SJCRH30 (cell line): ENCODE data around the gene GAS7. TPM values are rescaled to one million over a fixed set of nuclear protein-coding genes. Genes with fewer than 3 reads are reported as not detected.
"Not testable (repeated sequence)": the region's sequence is repeated elsewhere in the genome, so short reads cannot be mapped to it uniquely, and the experiment has no call there.

Experiments
- DNase-seq, 2 experiments: peaks; one replicate each; pipeline ENCODE4 v3.0.0-alpha.2; 2015 to 2020
- H3K27ac ChIP-seq: fragments of 250-450 bp; sonication (Bioruptor Pico); 2 replicates; pipeline ENCODE4 v1.5.1; 2020; ENCODE audit warnings: mild to moderate bottlenecking, moderate library complexity
- H3K27me3 ChIP-seq: fragments of 250-450 bp; sonication (Bioruptor Pico); 2 replicates; pipeline ENCODE4 v1.5.1; 2020; ENCODE audit warnings: mild to moderate bottlenecking, moderate library complexity
- H3K36me3 ChIP-seq: fragments of 250-450 bp; sonication (Bioruptor Pico); 2 replicates; pipeline ENCODE4 v1.5.1; 2020; ENCODE audit warnings: mild to moderate bottlenecking, moderate library complexity
- H3K4me1 ChIP-seq: fragments of 250-450 bp; sonication (Bioruptor Pico); 2 replicates; pipeline ENCODE4 v1.5.1; 2020; ENCODE audit warnings: mild to moderate bottlenecking, moderate library complexity
- H3K4me3 ChIP-seq: fragments of 250-450 bp; sonication (Bioruptor Pico); 2 replicates; pipeline ENCODE4 v1.5.1; 2020; ENCODE audit warnings: mild to moderate bottlenecking, moderate library complexity
- H3K9me3 ChIP-seq: fragments of 250-450 bp; sonication (Bioruptor Pico); replicated peaks from 2 replicates; pipeline ENCODE4 v1.5.1; 2020; ENCODE audit warnings: mild to moderate bottlenecking, moderate library complexity
- total RNA-seq: library from RNA; depleted of rRNA; stranded (reverse); fragments of >200 nt; shearing (Covaris generic); gene quantifications from 2 replicates; pipeline ENCODE4 v1.2.3, GENCODE V29; 2014

The GAS7 gene
- total RNA-seq, 1 experiment from 2014 or later: 0.91 TPM

DNA sequence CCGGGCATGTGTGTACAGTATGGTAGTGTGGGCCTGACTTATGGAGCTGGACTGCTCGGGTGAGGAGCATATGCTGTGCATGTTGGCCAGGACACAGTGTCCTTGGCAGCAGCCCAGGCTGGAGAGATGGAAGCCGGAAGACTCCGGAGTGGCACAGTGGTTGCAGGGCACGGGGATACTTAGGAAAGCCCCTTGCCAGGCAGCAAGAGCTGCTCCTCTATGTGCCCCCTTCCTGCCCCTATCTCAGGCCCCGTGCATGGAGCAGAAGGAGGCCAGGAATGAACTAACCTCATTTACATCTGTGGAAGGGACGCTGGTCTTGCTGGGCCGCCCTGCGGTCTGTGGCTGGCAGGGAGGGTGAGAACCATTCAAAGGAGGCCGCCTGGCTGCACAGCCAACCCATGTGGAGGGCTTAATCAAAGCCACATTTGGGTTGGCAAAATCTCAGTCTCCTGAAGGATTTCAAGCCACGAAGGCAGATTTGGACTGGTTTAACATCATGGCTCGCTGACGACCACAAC is 261.1 kb downstream of the GAS7 start:
- Histone ChIP-seq H3K9me3 (no peaks in the 10 kb centered on the region), H3K4me3 (no peak overlapping the region), H3K36me3 (no peaks in the 10 kb centered on the region), H3K4me1 (no peaks in the 10 kb centered on the region), H3K27me3 (no peaks in the 10 kb centered on the region), H3K27ac (no peak overlapping the region)
- DNase-seq: no peak

DNA sequence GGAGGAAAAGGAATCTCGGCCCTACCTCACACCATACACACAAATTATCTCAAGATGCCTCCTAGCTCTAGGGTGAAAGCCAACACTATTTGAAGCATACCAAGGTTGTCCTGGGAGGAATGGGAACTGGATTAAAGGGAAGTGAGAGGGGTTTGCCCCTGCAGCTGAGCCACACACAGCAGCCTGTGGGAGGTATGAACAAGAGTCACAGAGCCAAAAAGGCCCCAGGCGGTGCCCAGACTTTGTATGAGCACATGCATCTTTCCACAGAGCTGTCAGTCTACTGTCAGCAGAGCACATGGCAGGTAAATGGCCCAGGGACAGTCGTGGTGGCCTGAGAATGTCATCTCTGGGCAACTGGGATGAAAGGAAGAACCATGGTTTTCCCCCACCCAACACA is 262.3 kb downstream of the GAS7 start:
- no peak overlapping the region for H3K27ac ChIP-seq
- no peaks in the 10 kb centered on the region for H3K27me3 ChIP-seq
- H3K36me3 ChIP-seq: no peaks in the 10 kb centered on the region

DNA sequence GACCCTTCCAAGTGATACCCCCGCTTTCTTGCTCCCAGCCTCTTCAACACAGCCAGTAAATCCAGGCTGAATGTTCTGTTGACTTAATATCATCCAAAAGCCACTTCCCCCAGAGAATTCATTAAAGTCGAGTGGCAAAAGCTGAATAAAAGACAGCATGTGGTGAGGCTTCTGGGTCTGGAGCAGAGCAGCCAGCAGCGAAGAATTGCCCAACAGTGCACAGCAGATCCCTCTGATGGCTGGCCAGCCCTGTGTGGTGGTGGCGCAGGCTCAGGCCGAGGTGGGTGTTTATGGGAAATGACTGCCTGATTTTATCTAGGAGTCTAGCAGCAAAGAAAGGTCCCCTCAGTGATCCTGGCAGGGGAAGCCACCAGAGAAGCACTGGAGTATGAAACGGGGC is 263.0 kb downstream of the GAS7 start:
- no peak for DNase-seq
- Histone ChIP-seq H3K9me3 (no peaks in the 10 kb centered on the region), H3K27me3 (no peaks in the 10 kb centered on the region), H3K27ac (no peak overlapping the region), H3K36me3 (no peaks in the 10 kb centered on the region), H3K4me1 (no peaks in the 10 kb centered on the region), H3K4me3 (no peak overlapping the region)

More for the DNA sequence above, 262.3 kb downstream of the GAS7 start:
- H3K4me3 ChIP-seq: no peak overlapping the region
- H3K9me3 ChIP-seq: no peaks in the 10 kb centered on the region
- no peak for DNase-seq
- no peaks in the 10 kb centered on the region for H3K4me1 ChIP-seq

DNA sequence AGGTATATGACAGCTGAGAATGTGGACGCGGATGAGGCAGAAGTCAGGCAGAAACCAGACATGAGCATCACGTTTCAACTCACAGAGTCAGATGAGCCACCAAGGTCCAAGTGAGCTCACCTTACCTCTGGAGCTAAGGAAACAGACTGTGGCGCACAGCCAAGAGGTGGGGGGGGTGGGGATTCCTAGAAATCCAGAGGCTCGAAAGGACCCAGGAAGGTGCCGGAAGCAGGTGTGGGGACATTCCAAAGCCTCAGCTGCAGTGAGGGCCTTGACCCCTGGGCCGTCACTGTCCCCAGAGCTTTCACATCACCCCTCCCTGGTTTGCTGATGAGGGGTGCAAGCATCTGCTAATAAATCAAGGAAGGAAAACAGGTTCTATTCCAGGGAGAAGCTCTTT is 264.1 kb downstream of the GAS7 start:
- Histone ChIP-seq H3K36me3 (no peaks in the 10 kb centered on the region), H3K4me3 (no peak overlapping the region), H3K27me3 (no peaks in the 10 kb centered on the region), H3K9me3 (no peaks in the 10 kb centered on the region), H3K4me1 (no peaks in the 10 kb centered on the region), H3K27ac (no peak overlapping the region)
- DNase-seq: no peak

DNA sequence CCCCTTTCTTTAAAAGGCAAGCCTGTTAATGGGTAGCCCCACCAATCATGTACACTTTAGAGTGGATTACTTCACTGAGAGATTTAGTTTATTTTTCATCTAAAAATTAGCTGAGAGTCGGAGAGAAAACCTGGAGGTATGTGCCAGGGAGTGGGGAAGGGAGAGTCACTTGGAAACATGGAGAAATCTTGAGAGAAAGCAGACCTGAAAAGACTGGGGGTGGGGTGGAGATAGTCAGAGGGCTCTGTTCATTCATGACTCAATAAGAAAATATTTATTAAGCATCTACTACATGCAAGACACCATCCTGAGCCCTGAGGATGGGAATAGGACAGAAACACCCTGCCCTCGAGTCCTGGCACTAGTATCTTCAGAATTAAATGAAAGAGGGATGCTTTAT is 265.9 kb downstream of the GAS7 start:
- DNase-seq: no peak

DNA sequence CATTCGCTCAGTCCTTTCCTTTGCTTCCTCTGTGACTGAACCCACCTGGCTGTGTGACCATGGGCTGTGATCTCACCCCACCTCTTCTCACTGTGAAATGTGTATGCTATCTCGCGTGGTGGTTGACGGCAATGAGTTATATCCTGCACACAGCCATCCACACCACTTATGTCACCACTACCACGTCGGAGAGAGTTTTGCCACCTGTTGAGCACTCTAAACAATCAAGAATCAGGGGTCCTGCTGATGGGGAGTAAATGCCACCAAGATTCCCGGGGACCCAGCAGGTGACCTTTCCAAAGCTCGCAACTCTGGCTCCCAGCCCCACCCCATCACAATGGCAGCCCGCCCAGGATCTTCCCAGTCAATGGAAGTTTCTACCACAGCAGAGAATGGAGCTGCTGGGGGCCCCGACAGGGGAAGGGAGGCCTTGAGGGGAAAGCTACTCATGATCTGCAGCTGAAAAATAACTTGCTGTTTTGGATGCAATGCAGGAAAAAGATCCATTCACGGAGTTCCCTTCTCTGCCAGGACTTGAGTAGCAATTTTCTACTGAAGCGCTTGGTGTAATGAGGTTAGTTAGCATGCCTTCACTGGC is 267.2 kb downstream of the GAS7 start:
- Histone ChIP-seq H3K36me3 (no peaks in the 10 kb centered on the region), H3K27me3 (no peaks in the 10 kb centered on the region), H3K4me3 (no peak overlapping the region), H3K27ac (no peak overlapping the region), H3K4me1 (no peaks in the 10 kb centered on the region), H3K9me3 (no peaks in the 10 kb centered on the region)
- DNase-seq: no peak

More for the DNA sequence above, 265.9 kb downstream of the GAS7 start:
- Histone ChIP-seq H3K9me3 (no peaks in the 10 kb centered on the region), H3K4me3 (no peak overlapping the region), H3K27ac (no peak overlapping the region), H3K36me3 (no peaks in the 10 kb centered on the region), H3K4me1 (no peaks in the 10 kb centered on the region), H3K27me3 (no peaks in the 10 kb centered on the region)

DNA sequence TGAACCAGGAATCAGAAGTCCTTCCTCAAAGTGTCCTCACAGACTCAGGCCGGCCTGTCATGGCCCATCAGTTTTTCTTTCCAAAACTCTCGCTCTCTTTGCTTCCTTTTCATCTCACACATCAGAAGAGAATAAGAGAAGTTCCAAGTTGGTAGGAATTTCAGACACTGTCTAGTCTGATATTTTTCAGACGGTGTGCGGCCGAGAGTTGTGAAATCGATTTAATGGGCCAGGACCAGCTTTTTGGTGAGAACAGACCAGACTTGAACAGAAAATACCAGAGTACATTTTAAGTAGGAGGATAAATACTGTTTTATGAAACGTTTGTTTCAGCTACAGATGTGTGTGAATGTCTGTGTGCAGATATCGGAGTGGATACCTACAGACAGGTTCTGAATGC is 268.5 kb downstream of the GAS7 start:
- H3K27ac ChIP-seq: no peak overlapping the region
- no peaks in the 10 kb centered on the region for H3K36me3 ChIP-seq
- no peak overlapping the region for H3K4me3 ChIP-seq
- no peak for DNase-seq
- H3K27me3 ChIP-seq: no peaks in the 10 kb centered on the region
- no peaks in the 10 kb centered on the region for H3K4me1 ChIP-seq
- no peaks in the 10 kb centered on the region for H3K9me3 ChIP-seq

DNA sequence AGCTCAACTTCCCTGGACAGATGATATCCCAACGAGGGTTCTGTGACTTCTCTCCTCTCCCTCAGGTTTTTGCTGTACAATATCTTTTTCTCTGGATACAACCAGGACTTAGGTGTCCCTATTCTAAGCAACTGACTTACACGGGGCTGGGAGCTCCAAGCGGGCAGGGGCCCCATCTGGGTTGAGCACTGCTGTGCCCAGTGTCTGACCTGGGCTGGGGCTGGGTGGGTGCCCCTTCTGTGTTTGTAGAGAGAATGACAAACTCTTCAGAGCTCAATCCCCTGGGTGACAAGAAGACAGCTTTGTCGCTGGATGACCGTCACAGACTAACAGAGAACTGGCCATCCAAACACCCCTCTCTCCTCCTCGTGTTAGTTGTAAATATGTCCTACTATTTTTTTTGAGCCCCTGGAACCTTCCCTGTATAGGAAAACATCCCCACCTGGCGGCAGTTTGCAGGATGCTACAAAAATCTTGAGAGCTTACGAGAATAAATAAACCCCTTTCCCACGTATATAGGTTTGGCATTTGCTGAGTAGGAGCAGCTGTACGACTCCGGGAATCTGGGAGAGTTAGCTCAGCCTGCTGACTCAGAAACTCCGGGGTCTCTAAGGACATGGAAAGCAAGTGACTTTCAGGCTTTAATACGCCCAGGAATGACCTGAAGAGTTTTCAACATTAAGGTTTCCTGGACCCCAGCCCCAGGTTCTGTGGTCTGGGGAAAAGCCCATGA is 269.6 kb downstream of the GAS7 start:
- H3K36me3 ChIP-seq: no peaks in the 10 kb centered on the region
- no peaks in the 10 kb centered on the region for H3K9me3 ChIP-seq
- no peak overlapping the region for H3K27ac ChIP-seq

GRCh38 chr17:9926150-9926804 is 272.1 kb downstream of the GAS7 start:
- no peaks in the 10 kb centered on the region for H3K36me3 ChIP-seq
- no peaks in the 10 kb centered on the region for H3K4me1 ChIP-seq
- no peak overlapping the region for H3K27ac ChIP-seq
- no peaks in the 10 kb centered on the region for H3K9me3 ChIP-seq
- H3K27me3 ChIP-seq: no peaks in the 10 kb centered on the region
- DNase-seq: no peak
- H3K4me3 ChIP-seq: no peak overlapping the region

More for the DNA sequence above, 269.6 kb downstream of the GAS7 start:
- Histone ChIP-seq H3K4me3 (no peak overlapping the region), H3K4me1 (no peaks in the 10 kb centered on the region), H3K27me3 (no peaks in the 10 kb centered on the region)
- DNase-seq: peak; percentile 25 to 42

GRCh38 chr17:9925457-9925856 is 272.9 kb downstream of the GAS7 start:
- DNase-seq: no peak
- Histone ChIP-seq H3K27ac (no peak overlapping the region), H3K9me3 (no peaks in the 10 kb centered on the region), H3K4me1 (no peaks in the 10 kb centered on the region), H3K27me3 (no peaks in the 10 kb centered on the region), H3K36me3 (no peaks in the 10 kb centered on the region), H3K4me3 (no peak overlapping the region)

DNA sequence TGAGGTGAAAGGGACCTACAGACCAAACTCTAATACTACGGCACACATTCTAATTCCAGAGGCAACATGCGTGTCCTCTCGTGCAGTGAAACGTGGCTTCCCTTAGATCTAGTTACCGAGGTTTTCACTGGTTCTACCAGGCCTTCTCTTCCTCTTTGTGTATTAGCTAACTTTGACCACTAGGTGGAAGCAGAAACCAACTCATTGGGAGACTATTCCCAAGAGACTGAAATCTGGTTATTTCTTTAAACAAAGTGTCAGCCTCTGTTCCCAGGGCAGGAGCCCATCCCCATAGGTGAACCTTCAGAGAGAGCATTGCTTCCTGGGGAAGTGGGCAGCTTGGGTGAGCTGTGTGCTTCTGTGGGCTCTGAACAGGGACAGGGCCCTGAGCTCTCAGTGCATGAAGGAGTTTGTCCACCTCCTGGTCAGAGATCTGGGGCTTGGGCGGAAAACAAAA is 273.6 kb downstream of the GAS7 start:
- H3K36me3 ChIP-seq: no peaks in the 10 kb centered on the region
- no peak overlapping the region for H3K27ac ChIP-seq
- no peak overlapping the region for H3K4me3 ChIP-seq
- H3K4me1 ChIP-seq: no peaks in the 10 kb centered on the region
- H3K9me3 ChIP-seq: no peaks in the 10 kb centered on the region
- H3K27me3 ChIP-seq: no peaks in the 10 kb centered on the region
- peak; percentile 13 to 72 for DNase-seq

DNA sequence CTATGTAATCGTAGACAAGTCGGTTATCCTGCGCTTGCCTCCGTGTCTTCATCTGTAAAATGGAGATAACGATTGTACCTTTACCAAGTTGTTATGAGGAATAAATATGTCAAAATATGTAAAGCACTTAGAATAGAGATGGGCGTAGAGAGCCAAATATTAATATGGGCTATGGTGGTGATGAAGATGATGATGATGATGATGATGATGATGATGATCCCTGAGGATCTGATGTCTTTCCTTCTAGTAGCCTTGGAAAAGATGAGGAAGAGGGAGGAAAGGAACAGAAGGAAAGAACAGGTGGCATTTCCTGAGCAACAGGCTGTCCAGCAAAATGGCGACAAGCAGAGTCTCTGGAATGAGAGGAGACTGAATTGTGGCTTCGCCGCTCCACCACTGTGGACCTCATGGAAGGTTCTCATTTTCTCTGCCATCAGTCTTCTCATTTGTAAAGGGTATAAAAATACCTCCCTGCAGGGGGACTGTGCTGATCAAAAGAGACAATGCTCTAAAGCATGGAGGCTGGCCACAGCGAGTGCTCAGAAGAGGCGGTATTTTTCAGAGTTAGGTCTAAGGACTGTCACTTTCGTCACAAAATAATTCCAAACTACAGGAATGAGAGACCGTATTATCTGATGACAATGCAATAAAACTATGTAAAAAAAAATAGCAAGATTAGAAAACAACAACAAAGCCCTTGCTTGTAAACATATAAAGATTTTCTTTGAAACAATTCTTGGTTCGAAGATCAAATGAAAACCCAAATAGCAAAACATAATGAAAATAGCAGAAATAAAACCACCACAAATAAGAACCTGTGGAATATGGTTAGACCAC is 276.2 kb downstream of the GAS7 start:
- Histone ChIP-seq H3K4me1 (no peaks in the 10 kb centered on the region), H3K9me3 (no peaks in the 10 kb centered on the region), H3K27me3 (no peaks in the 10 kb centered on the region), H3K27ac (no peak overlapping the region), H3K4me3 (no peak overlapping the region), H3K36me3 (no peaks in the 10 kb centered on the region)
- no peak for DNase-seq

- H3K27ac ChIP-seq, H3K9me3 ChIP-seq, H3K4me1 ChIP-seq, H3K36me3 ChIP-seq, H3K27me3 ChIP-seq, H3K4me3 ChIP-seq, DNase-seq: not testable (repeated sequence)
These were observed 277.2 kb downstream of the GAS7 start for GRCh38 chr17:9921216-9921615.

GRCh38 chr17:9918804-9919352 is 279.5 kb downstream of the GAS7 start:
- no peak overlapping the region for H3K4me3 ChIP-seq
- DNase-seq: no peak
- H3K27me3 ChIP-seq: no peaks in the 10 kb centered on the region
- no peaks in the 10 kb centered on the region for H3K36me3 ChIP-seq
- H3K9me3 ChIP-seq: no peaks in the 10 kb centered on the region
- H3K27ac ChIP-seq: no peak overlapping the region
- no peaks in the 10 kb centered on the region for H3K4me1 ChIP-seq
